ENCODE measurements around the gene GRIA1. TPM values are rescaled to one million over a fixed set of nuclear protein-coding genes. Genes with fewer than 3 reads are reported as not detected.
A peak's percentile ranks its signal among the peaks of the same experiment; 100 is the strongest.

The GRIA1 gene
- total RNA-seq, 2 donors from 2014 or later = 1.2 TPM; not detected in 1

DNA sequence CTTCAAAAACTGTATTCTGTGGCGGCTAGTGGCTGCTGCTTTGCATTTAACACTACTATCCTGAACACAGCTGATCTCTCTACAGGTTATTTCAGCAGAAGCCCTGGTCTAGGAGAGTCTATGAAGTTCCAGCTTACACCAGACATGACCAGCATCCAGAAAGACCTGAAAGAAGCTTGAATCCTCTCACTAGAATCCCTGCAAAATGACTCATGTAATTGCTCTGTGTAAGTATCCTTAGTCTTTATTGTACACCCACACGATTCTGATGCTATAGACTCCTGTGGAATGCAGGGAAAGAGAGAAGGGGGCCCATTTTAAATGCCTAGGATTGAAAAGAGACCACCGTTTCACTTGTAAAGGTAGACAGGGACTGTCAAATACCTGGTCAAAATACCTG, 859 bp upstream of the GRIA1 start:
- H3K4me1 ChIP-seq (ENCODE audit: control insufficient read depth, insufficient read depth, low read length) = no peaks in the 10 kb centered on the region
- peaks cover 20% of the 10 kb centered on the region for H3K4me1 Mint-ChIP-seq
- TF ChIP-seq, protein P1, sequence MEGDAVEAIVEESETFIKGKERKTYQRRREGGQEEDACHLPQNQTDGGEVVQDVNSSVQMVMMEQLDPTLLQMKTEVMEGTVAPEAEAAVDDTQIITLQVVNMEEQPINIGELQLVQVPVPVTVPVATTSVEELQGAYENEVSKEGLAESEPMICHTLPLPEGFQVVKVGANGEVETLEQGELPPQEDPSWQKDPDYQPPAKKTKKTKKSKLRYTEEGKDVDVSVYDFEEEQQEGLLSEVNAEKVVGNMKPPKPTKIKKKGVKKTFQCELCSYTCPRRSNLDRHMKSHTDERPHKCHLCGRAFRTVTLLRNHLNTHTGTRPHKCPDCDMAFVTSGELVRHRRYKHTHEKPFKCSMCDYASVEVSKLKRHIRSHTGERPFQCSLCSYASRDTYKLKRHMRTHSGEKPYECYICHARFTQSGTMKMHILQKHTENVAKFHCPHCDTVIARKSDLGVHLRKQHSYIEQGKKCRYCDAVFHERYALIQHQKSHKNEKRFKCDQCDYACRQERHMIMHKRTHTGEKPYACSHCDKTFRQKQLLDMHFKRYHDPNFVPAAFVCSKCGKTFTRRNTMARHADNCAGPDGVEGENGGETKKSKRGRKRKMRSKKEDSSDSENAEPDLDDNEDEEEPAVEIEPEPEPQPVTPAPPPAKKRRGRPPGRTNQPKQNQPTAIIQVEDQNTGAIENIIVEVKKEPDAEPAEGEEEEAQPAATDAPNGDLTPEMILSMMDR (conservative IDR thresholded peaks at IDR 0.05) = no peak
- H3K27me3 Mint-ChIP-seq (ENCODE audit: insufficient read depth) = peaks cover 50% of the 10 kb centered on the region
- H3K27me3 ChIP-seq (ENCODE audit: control insufficient read depth, insufficient read depth, low read length, poor library complexity, severe bottlenecking) = peaks cover 30% of the 10 kb centered on the region
- no peak overlapping the region for H3K9ac ChIP-seq (ENCODE audit: extremely low read depth, low read length, poor library complexity, severe bottlenecking)
- H3K9me3 ChIP-seq (ENCODE audit: control insufficient read depth, low read length) = no peaks in the 10 kb centered on the region
- no peak for DNase-seq
- H3K27ac Mint-ChIP-seq = no peak overlapping the region
- no peak overlapping the region for H3K27ac ChIP-seq (ENCODE audit: low read depth, low read length)
- no peaks in the 10 kb centered on the region for H3K36me3 Mint-ChIP-seq (ENCODE audit: low read depth)
- no peak overlapping the region for H3K4me3 ChIP-seq (ENCODE audit: low read length)
- H3K9me3 Mint-ChIP-seq = no peaks in the 10 kb centered on the region
- no peak overlapping the region for H3K4me3 Mint-ChIP-seq
- WGBS, 2 experiments (ENCODE audit: insufficient coverage in 1 of 2, insufficient read length in 1 of 2) = 63 to 93% methylated on average over 1 to 3 of the region's 3 CpGs
- no peaks in the 10 kb centered on the region for H3K36me3 ChIP-seq (ENCODE audit: control insufficient read depth, insufficient read depth, low read length)

DNA sequence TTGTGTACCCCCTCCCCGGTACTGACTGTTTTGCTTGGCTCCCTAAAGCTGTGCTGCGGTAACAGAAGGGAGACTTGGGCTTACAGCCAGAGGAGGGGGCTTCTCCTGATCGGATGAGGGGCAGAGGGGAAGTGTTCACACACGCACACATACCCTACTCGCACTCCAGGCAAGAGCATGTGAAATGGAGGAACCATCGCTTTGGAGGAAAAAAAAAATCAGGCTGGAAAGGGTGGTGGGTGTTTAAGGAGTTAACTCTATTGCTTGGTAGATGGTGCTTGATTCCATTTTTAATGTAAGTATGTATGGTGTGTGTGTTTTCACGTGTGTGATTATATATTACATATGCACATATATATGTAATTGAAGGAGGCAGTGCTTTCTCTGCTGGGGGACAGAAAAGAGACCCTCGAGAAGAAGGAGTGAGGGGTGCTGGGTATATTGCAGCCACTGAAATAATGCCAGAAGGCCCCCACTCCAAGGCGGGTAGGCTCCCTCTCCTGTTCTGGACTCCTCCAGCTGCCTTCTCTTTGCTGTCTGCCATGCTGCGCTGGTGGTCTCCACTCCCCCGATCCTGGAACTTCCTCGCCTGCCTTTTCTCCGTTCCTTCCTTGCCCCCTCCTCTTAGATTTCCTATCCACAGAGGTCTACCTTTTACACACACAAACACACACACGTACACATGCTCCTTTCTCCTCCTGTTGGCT, 721 bp downstream of the GRIA1 start:
- 72 to 75% methylated on average over 7 to 13 of the region's 14 CpGs for WGBS, 2 experiments (ENCODE audit: insufficient coverage in 1 of 2, insufficient read length in 1 of 2)
- H3K9ac ChIP-seq (ENCODE audit: extremely low read depth, low read length, poor library complexity, severe bottlenecking) = no peak overlapping the region
- H3K27ac ChIP-seq (ENCODE audit: low read depth, low read length) = no peak overlapping the region

DNA sequence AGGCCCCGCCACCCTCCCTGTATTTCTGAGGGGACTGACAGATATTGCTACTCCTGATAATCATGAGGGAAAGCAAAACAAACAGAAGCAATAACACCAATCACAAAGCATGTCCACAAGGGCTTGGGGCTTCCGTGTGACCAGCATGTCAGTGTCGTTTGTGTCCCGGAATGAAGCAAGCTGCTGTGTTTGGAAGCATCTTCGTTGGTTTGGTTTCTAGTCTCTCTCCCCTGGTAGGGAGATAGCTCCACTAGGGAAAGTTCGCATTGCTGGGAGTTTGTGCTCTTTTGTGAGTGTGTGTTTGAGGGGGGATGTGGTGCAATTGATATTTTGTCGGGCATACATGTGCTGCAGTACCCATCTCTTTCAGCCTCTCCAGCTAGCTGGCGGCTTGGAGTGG, 1.4 kb downstream of the GRIA1 start:
- TF ChIP-seq, protein P1 (conservative IDR thresholded peaks at IDR 0.05) = no peak
- H3K27me3 Mint-ChIP-seq (ENCODE audit: insufficient read depth) = peaks cover 48% of the 10 kb centered on the region
- H3K4me3 ChIP-seq (ENCODE audit: low read length) = no peak overlapping the region
- no peaks in the 10 kb centered on the region for H3K4me1 ChIP-seq (ENCODE audit: control insufficient read depth, insufficient read depth, low read length)
- H3K4me3 Mint-ChIP-seq = peak overlapping the region; percentile 43
- no peak overlapping the region for H3K27ac Mint-ChIP-seq
- H3K27ac ChIP-seq (ENCODE audit: low read depth, low read length) = no peak overlapping the region
- H3K9me3 Mint-ChIP-seq = no peaks in the 10 kb centered on the region
- DNase-seq = no peak
- no peaks in the 10 kb centered on the region for H3K9me3 ChIP-seq (ENCODE audit: control insufficient read depth, low read length)
- peaks cover 33% of the 10 kb centered on the region for H3K27me3 ChIP-seq (ENCODE audit: control insufficient read depth, insufficient read depth, low read length, poor library complexity, severe bottlenecking)
- no peaks in the 10 kb centered on the region for H3K36me3 ChIP-seq (ENCODE audit: control insufficient read depth, insufficient read depth, low read length)
- H3K4me1 Mint-ChIP-seq = peaks cover 21% of the 10 kb centered on the region
- H3K36me3 Mint-ChIP-seq (ENCODE audit: low read depth) = no peaks in the 10 kb centered on the region
- WGBS, 2 experiments (ENCODE audit: insufficient coverage in 1 of 2, insufficient read length in 1 of 2) = 77 to 89% methylated on average over 4 to 8 of the region's 8 CpGs
- H3K9ac ChIP-seq (ENCODE audit: extremely low read depth, low read length, poor library complexity, severe bottlenecking) = no peak overlapping the region

More for the DNA sequence above, 721 bp downstream of the GRIA1 start:
- H3K36me3 Mint-ChIP-seq (ENCODE audit: low read depth) = no peaks in the 10 kb centered on the region
- peaks cover 20% of the 10 kb centered on the region for H3K4me1 Mint-ChIP-seq
- no peak for DNase-seq
- no peaks in the 10 kb centered on the region for H3K9me3 Mint-ChIP-seq
- peak overlapping the region; percentile 43 for H3K4me3 Mint-ChIP-seq
- Histone ChIP-seq H3K4me3 (ENCODE audit: low read length) (peak overlapping the region; percentile 70), H3K36me3 (ENCODE audit: control insufficient read depth, insufficient read depth, low read length) (no peaks in the 10 kb centered on the region), H3K9me3 (ENCODE audit: control insufficient read depth, low read length) (no peaks in the 10 kb centered on the region), H3K27me3 (ENCODE audit: control insufficient read depth, insufficient read depth, low read length, poor library complexity, severe bottlenecking) (peaks cover 33% of the 10 kb centered on the region), H3K4me1 (ENCODE audit: control insufficient read depth, insufficient read depth, low read length) (no peaks in the 10 kb centered on the region)
- peaks cover 48% of the 10 kb centered on the region for H3K27me3 Mint-ChIP-seq (ENCODE audit: insufficient read depth)
- TF ChIP-seq, protein P1 (conservative IDR thresholded peaks at IDR 0.05) = no peak
- no peak overlapping the region for H3K27ac Mint-ChIP-seq

Measured in endodermal cell (in vitro differentiated cells).